ENCODE measurements around the gene HKDC1. TPM values are rescaled to one million over a fixed set of nuclear protein-coding genes. Genes with fewer than 3 reads are reported as not detected.

HKDC1 gene
- total and polyA plus RNA-seq, 10 of the 15 experiments (the other 5 are each of a cell fraction or from before 2014, with no cell fraction given) = 0.04 to 0.34 (median 0.13) TPM; not detected in 5

- TF ChIP-seq E2F4 (IDR thresholded peaks at IDR 0.05; ENCODE audit: low read depth, low read length) = no peak
- no peak for TF ChIP-seq JUND (IDR thresholded peaks at IDR 0.05; ENCODE audit: low read depth, low read length)
- peak; percentile 98 for TF ChIP-seq SIN3A (IDR thresholded peaks at IDR 0.05; ENCODE audit: low read depth, low read length)
- TF ChIP-seq IRF4 (IDR thresholded peaks at IDR 0.05; ENCODE audit: low read depth, low read length) = no peak; the same call in 1 of the 2 replicates
- no peak; the same call in 1 of the 2 replicates for TF ChIP-seq DPF2 (IDR thresholded peaks at IDR 0.05)
- peak; percentile 96 for TF ChIP-seq NKRF (conservative IDR thresholded peaks at IDR 0.05)
- TF ChIP-seq NR2C2 (IDR thresholded peaks at IDR 0.05; ENCODE audit: borderline replicate concordance, control insufficient read depth, insufficient read length, low read depth) = no peak
- TF ChIP-seq ZBTB4 (CRISPR knock-in tag; IDR thresholded peaks at IDR 0.05) = peak; percentile 94
- TF ChIP-seq NRF1 (conservative IDR thresholded peaks at IDR 0.05; ENCODE audit: low read depth, low read length) = peak; percentile 34; the same call in 1 of the 2 replicates
- peak; percentile 39; the same call in 1 of the 2 replicates for TF ChIP-seq CEBPZ (IDR thresholded peaks at IDR 0.05; ENCODE audit: low read depth, low read length)
- peak; percentile 97 for TF ChIP-seq USF2 (IDR thresholded peaks at IDR 0.05; ENCODE audit: borderline replicate concordance, low read depth, low read length)
- TF ChIP-seq CREB1 (IDR thresholded peaks at IDR 0.05; ENCODE audit: low read depth) = peak; percentile 99
- TF ChIP-seq SMAD5 (IDR thresholded peaks at IDR 0.05; ENCODE audit: low read depth) = peak; percentile 15; the same call in 1 of the 2 replicates
- peak; percentile 99 for TF ChIP-seq MYB (IDR thresholded peaks at IDR 0.05; ENCODE audit: borderline replicate concordance, low read depth, low read length)
- TF ChIP-seq SMC3 (IDR thresholded peaks at IDR 0.05; ENCODE audit: borderline replicate concordance, low read length) = no peak
- TF ChIP-seq ASH2L (IDR thresholded peaks at IDR 0.05; ENCODE audit: borderline replicate concordance, low read depth) = no peak
Observed at GRCh38 chr10:69179743-69180524, 40.2 kb upstream of the HKDC1 start, which contains the start of gene SUPV3L1 (continued).

All from GM12878 (cell line).